Panc1 (cell line): Measurements from ENCODE around the gene AAMP.

Experiments
- TF ChIP-seq, protein P1 (sequence below): fragments of 450-650 bp; IDR thresholded peaks from 2 replicates; pipeline ENCODE4 v1.5.1; 2017; ENCODE audit warnings: mild to moderate bottlenecking
- TF ChIP-seq, protein P2 (sequence below), 2 experiments: IDR thresholded peaks; 2 replicates each; pipeline ENCODE4 v1.6.1; 2011 to 2012; ENCODE audit warnings: low read depth in 2 of 2, control low read depth in 1 of 2, low read length in 1 of 2, mild to moderate bottlenecking in 1 of 2, moderate library complexity in 1 of 2; ENCODE audit not compliant: insufficient read depth in 1 of 2

DNA sequence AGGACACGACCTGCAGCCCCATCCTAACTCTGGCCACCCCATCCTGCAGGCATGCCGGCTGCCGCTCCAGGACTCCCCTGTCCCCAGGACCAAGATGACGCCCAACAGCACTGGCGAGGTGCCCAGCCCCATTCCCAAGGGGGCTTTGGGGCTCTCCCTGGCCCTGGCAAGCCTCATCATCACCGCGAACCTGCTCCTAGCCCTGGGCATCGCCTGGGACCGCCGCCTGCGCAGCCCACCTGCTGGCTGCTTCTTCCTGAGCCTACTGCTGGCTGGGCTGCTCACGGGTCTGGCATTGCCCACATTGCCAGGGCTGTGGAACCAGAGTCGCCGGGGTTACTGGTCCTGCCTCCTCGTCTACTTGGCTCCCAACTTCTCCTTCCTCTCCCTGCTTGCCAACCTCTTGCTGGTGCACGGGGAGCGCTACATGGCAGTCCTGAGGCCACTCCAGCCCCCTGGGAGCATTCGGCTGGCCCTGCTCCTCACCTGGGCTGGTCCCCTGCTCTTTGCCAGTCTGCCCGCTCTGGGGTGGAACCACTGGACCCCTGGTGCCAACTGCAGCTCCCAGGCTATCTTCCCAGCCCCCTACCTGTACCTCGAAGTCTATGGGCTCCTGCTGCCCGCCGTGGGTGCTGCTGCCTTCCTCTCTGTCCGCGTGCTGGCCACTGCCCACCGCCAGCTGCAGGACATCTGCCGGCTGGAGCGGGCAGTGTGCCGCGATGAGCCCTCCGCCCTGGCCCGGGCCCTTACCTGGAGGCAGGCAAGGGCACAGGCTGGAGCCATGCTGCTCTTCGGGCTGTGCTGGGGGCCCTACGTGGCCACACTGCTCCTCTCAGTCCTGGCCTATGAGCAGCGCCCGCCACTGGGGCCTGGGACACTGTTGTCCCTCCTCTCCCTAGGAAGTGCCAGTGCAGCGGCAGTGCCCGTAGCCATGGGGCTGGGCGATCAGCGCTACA lies 7.0 kb downstream of the AAMP start:
- TF ChIP-seq, protein P1, sequence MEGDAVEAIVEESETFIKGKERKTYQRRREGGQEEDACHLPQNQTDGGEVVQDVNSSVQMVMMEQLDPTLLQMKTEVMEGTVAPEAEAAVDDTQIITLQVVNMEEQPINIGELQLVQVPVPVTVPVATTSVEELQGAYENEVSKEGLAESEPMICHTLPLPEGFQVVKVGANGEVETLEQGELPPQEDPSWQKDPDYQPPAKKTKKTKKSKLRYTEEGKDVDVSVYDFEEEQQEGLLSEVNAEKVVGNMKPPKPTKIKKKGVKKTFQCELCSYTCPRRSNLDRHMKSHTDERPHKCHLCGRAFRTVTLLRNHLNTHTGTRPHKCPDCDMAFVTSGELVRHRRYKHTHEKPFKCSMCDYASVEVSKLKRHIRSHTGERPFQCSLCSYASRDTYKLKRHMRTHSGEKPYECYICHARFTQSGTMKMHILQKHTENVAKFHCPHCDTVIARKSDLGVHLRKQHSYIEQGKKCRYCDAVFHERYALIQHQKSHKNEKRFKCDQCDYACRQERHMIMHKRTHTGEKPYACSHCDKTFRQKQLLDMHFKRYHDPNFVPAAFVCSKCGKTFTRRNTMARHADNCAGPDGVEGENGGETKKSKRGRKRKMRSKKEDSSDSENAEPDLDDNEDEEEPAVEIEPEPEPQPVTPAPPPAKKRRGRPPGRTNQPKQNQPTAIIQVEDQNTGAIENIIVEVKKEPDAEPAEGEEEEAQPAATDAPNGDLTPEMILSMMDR = no peak
- TF ChIP-seq, protein P2, sequence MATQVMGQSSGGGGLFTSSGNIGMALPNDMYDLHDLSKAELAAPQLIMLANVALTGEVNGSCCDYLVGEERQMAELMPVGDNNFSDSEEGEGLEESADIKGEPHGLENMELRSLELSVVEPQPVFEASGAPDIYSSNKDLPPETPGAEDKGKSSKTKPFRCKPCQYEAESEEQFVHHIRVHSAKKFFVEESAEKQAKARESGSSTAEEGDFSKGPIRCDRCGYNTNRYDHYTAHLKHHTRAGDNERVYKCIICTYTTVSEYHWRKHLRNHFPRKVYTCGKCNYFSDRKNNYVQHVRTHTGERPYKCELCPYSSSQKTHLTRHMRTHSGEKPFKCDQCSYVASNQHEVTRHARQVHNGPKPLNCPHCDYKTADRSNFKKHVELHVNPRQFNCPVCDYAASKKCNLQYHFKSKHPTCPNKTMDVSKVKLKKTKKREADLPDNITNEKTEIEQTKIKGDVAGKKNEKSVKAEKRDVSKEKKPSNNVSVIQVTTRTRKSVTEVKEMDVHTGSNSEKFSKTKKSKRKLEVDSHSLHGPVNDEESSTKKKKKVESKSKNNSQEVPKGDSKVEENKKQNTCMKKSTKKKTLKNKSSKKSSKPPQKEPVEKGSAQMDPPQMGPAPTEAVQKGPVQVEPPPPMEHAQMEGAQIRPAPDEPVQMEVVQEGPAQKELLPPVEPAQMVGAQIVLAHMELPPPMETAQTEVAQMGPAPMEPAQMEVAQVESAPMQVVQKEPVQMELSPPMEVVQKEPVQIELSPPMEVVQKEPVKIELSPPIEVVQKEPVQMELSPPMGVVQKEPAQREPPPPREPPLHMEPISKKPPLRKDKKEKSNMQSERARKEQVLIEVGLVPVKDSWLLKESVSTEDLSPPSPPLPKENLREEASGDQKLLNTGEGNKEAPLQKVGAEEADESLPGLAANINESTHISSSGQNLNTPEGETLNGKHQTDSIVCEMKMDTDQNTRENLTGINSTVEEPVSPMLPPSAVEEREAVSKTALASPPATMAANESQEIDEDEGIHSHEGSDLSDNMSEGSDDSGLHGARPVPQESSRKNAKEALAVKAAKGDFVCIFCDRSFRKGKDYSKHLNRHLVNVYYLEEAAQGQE (IDR thresholded peaks at IDR 0.05; ENCODE audit: insufficient read depth in 1 of 2, low read depth in 2 of 2, low read length in 1 of 2) = no peak
